Suppressor macrophage treated with lipopolysaccharide for 4 hours (primary cell): ENCODE data around the gene RPL34.
A peak's percentile ranks its signal among the peaks of the same experiment; 100 is the strongest.
"Not testable (repeated sequence)": the region's sequence is repeated elsewhere in the genome, so short reads cannot be mapped to it uniquely, and the experiment has no call there.

Source experiments
- DNase-seq: peaks from one replicate; pipeline ENCODE4 v3.0.0-alpha.2; 2020

Gene RPL34

GRCh38 chr4:108620101-108620932, at the start of gene RPL34:
RPL34 (plus strand) TSS chr4:108620576; CDS start chr4:108621960, 1,384 bp downstream.
- peak; percentile 99 for DNase-seq

- DNase-seq = no peak
These were observed 49.3 kb upstream of the RPL34 start for GRCh38 chr4:108570993-108571569.

GRCh38 chr4:108574402-108574801, 46.0 kb upstream of the RPL34 start:
- no peak for DNase-seq

- no peak for DNase-seq
These were observed 39.3 kb upstream of the RPL34 start for GRCh38 chr4:108581083-108581482.

DNA sequence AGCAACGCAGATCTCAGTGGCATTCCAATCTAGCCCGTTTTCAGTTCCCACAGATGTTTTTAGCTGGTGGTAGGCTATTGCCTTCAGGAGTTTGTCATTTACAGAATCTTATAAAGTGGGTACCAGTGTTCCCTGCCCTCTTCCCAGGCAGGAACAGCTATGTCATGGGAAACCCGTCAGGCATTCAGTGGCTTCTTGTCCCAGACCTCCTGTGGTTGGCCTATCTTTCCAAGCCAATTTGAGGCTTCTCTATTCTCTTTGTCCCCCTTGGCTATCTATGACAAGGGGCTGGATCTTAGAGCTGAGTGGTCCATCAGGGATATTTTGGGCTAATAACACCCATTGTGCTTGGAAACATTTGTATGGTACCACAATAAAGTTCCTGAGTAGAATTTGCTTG, 33.6 kb upstream of the RPL34 start:
- no peak for DNase-seq

GRCh38 chr4:108588878-108589277, 31.5 kb upstream of the RPL34 start:
- DNase-seq = no peak

DNA sequence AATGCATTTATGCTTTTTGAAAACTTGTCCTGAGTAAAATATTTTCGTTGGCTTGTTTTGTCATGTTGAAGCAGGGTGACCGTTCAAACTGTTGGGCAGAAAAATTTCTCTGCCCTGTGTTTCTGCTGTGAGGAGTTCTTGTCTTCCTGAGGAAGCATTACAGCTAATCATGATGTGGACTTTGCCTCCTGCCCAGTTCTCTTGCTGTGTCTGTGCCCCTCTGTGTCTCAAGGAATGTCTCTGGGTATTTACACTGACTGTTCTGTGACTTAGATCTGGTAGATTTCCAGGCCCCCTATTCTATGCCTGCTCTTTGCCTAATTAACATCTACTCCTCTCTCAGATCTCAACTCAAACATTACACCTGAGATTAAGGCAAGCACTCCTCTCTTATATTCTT, 30.4 kb upstream of the RPL34 start:
- DNase-seq = no peak

DNA sequence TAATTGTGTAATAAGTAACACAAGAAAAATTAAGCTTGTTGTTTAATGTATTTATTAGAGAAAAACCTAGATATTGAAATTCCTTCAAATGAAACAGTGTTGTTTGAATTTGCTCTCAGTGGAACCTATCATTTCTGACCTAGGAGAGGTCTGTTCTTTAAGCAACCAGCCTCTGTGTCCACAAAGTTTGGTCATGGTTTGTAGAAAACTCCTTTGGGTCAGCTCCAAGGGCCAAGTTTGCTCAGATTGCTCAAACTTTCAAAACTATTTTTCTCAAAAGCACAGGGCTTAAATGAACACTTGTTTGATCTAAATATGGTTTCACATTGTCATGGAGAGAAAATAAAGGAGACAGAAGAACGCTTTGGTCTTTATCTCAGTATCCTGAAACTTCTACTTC, 29.6 kb upstream of the RPL34 start:
- DNase-seq = no peak

- DNase-seq = no peak
These were observed 27.7 kb upstream of the RPL34 start for GRCh38 chr4:108592674-108592986.

DNA sequence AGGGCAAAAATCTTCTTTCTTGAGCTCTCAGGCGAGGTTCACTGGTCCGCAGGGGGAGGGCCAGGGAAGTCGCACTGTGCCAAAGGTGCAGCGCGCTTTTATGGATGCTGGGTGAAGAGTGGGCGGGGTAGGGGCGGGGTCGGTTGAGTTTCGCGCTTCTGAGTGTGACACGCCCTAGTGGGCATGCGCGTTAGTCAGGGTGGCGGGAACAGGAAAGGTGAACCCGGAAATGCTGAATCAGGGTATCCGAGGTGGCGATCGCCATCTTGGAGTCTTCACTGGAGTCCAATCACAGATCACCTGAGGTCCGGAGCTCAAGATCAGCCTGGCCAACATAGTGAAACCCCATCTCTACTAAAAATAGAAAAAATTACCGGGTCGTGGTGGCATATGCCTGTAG, 26.1 kb upstream of the RPL34 start:
- not testable (repeated sequence) for DNase-seq

- DNase-seq = peak; percentile 39
These were observed 24.0 kb upstream of the RPL34 start for GRCh38 chr4:108596344-108596743.

DNA sequence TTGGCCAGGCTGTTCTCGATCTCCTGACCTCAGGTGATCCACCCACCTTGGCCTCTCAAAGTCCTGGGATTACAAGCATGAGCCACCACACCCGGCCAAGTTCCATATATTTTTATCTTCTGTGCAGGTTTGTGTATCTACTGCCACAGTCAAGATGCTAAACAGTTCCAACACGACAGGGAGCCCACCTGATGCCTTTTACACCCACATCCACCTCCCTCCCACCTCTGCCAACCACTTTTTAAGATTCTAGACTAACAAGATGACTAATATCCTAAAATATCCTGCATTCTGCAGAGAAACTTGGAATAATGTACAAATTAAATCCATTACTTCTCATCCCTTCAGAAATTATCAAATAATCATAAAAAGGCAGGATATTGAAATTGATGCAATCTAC, 19.3 kb upstream of the RPL34 start:
- no peak for DNase-seq

- DNase-seq = no peak
These were observed 18.8 kb upstream of the RPL34 start for GRCh38 chr4:108601532-108601931.

GRCh38 chr4:108602163-108602562, 18.2 kb upstream of the RPL34 start:
- no peak for DNase-seq

- no peak for DNase-seq
These were observed 13.1 kb upstream of the RPL34 start for GRCh38 chr4:108607079-108607815.

- DNase-seq = no peak
These were observed 9.0 kb upstream of the RPL34 start for GRCh38 chr4:108611365-108611764.

GRCh38 chr4:108612365-108612764, 8.0 kb upstream of the RPL34 start:
- no peak for DNase-seq

DNA sequence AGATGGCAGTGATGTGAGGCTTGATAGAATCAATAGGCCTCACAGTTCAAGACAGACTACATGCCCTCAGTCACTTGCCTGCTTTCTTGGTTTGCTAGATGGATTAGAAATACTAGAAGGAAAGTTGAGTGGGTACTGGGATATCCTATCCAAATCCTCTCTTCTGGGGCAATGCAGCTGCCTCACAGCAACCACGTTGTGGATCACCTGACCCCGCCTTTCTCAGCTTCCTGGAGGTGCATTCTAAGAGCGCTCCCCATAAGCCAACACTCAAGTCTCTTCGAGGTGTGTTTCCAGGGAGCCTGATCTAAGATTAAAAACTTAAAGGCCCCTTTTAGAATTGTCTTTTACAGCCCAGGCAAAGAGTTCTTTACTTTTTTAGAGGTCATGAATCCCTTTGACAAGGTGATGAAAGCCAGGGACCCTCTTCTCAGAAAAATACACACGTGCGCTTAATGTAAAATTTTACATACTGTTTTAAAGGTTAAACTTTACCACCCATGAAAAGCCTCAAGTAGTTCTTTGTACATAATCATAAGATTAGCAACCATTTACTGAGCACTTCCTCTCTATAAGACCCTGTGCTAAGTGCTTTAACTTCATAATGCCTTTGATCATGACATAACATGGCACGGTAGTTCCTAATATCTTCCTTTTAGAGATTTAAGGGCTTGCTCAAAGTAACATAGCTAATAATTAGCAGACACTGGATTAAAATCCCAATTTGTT, 840 bp upstream of the RPL34 start:
- no peak for DNase-seq

DNA sequence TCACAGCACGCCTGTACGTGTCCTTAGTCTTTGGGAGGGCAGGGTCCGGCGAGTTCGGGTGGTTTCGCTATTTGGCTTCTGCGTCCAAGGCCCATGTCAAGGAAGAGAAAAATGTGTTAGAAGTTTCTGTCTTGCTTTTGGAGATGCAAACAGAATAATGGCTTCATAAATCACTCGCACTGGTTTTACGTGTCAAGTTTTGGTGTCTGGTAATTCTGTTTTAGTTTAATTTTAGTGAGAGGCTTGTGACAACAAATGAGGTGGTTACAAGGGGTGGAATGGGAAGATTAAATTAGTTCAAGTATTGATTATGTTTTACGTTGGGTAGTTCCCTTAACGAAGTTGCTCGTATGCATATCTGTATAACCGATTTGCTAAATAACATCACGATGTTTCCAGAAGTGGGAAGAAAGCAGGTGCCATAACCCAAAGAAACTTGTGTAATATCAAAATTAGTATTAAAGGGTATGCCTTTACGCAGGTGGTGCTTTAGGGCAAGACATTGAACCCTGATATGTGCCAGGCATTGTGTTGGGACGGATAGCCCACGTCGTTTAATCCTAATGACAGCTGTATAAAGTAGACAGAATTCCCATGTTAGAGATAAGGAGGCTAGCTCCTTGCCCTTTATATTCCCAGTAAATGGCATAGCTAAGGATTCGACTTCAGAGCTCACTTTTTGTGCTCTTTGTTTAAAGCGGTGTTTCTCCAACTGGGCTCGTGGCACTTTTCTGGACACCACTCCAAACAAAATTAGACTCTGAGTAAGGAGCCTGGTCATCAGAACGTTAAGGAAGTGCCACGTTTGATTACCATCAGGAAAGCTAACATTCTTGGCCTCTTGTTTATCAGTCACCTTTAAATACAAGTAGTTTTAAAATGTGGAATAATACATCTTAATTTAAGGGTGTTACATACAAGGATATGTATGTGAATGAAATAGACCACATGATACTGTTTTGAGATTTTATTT, 843 bp downstream of the RPL34 start:
- no peak for DNase-seq

DNA sequence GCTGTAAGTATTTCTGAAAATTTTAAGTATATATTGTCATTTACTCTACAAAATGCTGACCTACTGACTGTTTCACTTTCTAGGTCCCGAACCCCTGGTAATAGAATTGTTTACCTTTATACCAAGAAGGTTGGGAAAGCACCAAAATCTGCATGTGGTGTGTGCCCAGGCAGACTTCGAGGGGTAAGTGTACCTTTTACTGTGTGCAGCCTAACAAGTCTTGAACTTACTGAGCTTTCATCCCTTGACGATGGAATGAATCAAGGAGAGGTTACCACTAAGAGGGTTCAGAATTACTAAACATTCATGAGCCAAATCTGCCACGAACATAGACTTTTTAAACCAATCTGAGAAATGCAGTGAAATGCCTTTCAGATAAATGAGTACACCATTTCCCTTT, 1.6 kb downstream of the RPL34 start:
- DNase-seq = no peak

DNA sequence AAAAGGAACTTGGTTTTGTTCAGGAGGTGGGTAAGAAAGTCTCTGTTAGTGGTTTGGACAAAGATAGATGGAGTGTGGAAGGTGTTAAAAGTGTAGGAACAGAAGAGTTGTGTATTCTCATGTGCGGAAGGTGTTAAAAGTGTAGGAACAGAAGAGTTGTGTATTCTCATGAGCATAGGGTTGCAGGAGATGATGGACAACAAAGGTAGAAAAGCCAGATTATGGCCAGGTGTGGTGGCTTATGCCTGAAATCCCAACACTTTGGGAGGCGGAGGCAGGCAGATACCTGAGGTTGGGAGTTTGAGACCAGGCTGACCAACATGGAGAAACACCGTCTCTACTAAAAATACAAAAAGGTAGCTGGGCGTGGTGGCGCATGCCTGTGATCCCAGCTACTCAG, 2.5 kb downstream of the RPL34 start:
- no peak for DNase-seq
